Right kidney (tissue), 1 donor: ENCODE data around the gene SMIM36.
"Not testable (repeated sequence)": the region's sequence is repeated elsewhere in the genome, so short reads cannot be mapped to it uniquely, and the experiment has no call there.

ENCODE experiments used
- DNase-seq: peaks from one replicate; pipeline ENCODE4 v3.0.0-alpha.2; 2016

Gene SMIM36

DNA sequence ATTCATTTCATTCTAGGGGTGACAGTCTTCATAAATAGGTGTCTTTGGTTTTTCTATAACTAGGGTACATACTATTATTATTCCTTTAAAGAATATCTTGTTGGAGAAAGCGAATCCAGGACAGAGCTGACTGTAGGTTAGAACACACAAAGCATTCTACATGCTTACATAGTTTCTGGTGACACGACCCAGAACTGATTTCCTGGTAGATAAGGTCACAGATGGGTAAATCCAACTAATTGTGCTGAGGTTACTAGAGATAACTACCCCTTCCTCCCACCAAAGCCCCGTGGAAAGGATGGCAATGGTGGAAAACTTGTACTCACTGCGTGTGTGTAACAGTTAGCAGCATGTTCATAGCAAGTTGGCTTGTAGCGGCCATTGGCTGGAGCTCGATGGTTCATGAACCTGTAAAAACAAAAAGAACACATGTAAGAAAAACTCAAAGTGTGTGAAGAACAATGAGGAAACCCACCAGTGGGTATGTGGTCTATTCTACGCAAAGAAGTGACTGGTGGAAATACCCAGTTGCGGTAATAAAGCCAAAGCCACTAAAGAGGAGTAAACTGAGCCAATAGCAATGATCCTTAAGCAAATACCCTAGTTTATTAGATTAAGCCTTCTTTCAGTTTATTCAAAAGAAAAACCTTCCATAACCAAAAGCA, 97.3 kb downstream of the SMIM36 start:
- DNase-seq: no peak

GRCh38 chr17:55411463-55411855, 99.8 kb downstream of the SMIM36 start:
- no peak for DNase-seq

GRCh38 chr17:55410722-55411462, 100.4 kb downstream of the SMIM36 start:
- no peak for DNase-seq

- no peak for DNase-seq
These were observed 102.0 kb downstream of the SMIM36 start for GRCh38 chr17:55409030-55409800.

DNA sequence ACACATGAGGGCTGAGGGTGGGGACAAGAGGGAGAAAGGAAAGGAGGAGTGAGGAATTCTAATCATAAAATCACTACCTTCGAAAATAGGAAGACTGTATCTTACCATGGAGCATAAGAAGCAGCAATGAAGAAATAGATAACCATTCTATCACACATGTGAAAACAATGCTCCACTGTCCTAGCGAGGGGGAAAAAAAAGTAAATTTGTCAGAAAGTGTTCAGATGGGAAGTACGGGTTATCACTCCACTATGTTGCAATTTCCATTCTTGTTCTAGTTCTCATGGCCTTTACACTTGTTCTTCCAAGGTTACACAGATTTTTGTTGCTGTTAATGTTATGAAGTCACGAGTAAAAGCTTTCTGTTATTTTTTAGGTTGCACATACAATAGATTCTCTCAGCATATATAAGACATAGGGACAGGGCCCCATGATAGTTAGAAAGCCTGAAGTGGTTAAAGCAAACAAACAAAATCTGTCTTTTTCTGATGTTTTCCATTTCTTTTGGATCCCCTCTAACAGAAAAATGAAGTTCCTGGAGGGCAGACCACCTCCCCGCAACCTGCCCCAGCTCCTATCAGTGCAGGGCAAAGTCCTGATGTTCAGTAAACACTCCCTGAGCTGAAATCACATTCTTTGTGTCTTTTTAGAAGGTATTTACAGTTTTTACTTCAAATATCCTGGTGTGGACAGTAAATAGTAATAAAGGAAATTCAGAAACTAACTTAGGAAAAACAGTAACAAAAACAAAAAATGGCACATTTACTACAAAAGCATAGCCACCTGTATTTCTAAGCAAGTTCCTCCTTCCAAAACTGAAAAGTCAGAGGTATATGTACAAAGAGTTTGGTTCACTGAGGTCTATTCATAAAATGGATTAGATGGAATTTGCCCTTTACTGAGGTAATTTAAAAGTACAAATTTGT, 103.3 kb downstream of the SMIM36 start:
- DNase-seq: no peak

DNA sequence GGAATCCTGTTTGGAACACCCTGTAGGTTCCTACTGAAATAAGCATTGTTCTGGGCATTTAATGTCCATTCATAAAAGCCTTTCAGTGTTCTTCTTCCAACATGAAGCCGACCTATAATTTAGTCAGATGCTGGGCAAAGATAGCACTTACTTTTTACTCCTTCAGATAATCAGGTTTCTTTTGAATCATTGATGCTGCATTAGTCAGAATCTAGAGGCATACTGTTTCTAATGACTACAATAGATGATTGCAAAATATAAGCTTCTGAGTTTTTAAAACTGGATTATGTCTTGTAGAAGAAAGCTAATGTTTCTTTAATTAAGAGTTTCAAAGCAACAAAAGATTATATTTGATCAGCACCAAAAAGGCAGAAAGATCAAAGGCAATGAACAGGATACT, 105.7 kb downstream of the SMIM36 start:
- no peak for DNase-seq

GRCh38 chr17:55404197-55404596, 107.1 kb downstream of the SMIM36 start:
- not testable (repeated sequence) for DNase-seq

GRCh38 chr17:55402374-55402773, 108.9 kb downstream of the SMIM36 start:
- DNase-seq: no peak
